Testis (tissue), 2 donors: ENCODE results near the gene FAAH.

Experiments
- CTCF ChIP-seq, 3 experiments: fragments of 450-650 bp in 2 of 3; fragments of 200-600 bp in 1 of 3; sonication (generic) in 1 of 3; IDR thresholded peaks; one replicate each; pipeline ENCODE4 v1.5.1; 2016 to 2019; ENCODE audit warnings: antibody characterized with exemption in 3 of 3, mild to moderate bottlenecking in 2 of 3, moderate library complexity in 1 of 3
- POLR2A ChIP-seq: fragments of 450-650 bp; IDR thresholded peaks from one replicate; pipeline ENCODE4 v1.6.1; 2017; ENCODE audit warnings: antibody characterized with exemption, mild to moderate bottlenecking, moderate library complexity

- TF ChIP-seq CTCF (IDR thresholded peaks at IDR 0.05) (no peak), POLR2A (no peak)
Observed at GRCh38 chr1:46432781-46433327, 38.7 kb downstream of the FAAH start.
